Mucosa of stomach (tissue), 1 donor: ENCODE results near the gene AUH.

Experiments
- H3K27me3 ChIP-seq: one replicate; pipeline ENCODE4 v1.7.0; 2013; ENCODE audit warnings: mild to moderate bottlenecking, low read length; ENCODE audit not compliant: control insufficient read depth, insufficient read depth
- H3K36me3 ChIP-seq: one replicate; pipeline ENCODE4 v1.7.0; 2013; ENCODE audit warnings: low read length; ENCODE audit not compliant: control insufficient read depth, insufficient read depth
- H3K4me1 ChIP-seq: one replicate; pipeline ENCODE4 v1.7.0; 2013; ENCODE audit warnings: mild to moderate bottlenecking, low read length; ENCODE audit not compliant: control insufficient read depth, insufficient read depth
- H3K4me3 ChIP-seq: one replicate; pipeline ENCODE4 v1.7.0; 2013; ENCODE audit warnings: low read length
- H3K9ac ChIP-seq: one replicate; pipeline ENCODE4 v1.7.0; 2013; ENCODE audit warnings: mild to moderate bottlenecking, low read length, moderate library complexity
- H3K9me3 ChIP-seq: one replicate; pipeline ENCODE4 v1.7.0; 2013; ENCODE audit warnings: mild to moderate bottlenecking, low read length, moderate library complexity; ENCODE audit not compliant: control insufficient read depth
- donor health status: Pancreatic carcinoma.

AUH gene

GRCh38 chr9:91347377-91347776, 14.3 kb downstream of the AUH start:
- Histone ChIP-seq H3K9me3 (no peaks in the 10 kb centered on the region), H3K27me3 (no peaks in the 10 kb centered on the region), H3K4me3 (no peak overlapping the region), H3K36me3 (no peaks in the 10 kb centered on the region), H3K4me1 (no peaks in the 10 kb centered on the region), H3K9ac (no peak overlapping the region)

DNA sequence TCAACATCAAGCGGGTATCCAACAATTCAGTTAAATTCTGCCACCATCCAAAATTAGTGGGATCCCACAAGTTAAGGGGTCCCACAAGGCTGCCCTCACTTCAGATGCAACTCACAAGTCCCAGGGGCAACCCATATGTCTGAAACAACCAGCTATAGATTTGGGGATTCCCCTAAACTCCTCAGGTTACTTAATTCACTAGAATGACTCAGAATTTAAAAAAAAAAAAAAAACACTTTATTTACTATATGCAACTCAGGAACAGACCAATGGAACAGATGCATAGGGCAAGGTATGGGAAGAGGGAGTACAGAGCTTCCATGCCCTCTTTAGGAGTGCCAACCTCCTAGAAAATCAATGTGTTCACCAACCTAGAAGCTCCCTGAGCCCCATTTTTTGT, 15.1 kb downstream of the AUH start:
- Histone ChIP-seq H3K9ac (no peak overlapping the region), H3K36me3 (no peaks in the 10 kb centered on the region), H3K27me3 (no peaks in the 10 kb centered on the region), H3K9me3 (no peaks in the 10 kb centered on the region), H3K4me1 (peaks cover 7% of the 10 kb centered on the region), H3K4me3 (no peak overlapping the region)

DNA sequence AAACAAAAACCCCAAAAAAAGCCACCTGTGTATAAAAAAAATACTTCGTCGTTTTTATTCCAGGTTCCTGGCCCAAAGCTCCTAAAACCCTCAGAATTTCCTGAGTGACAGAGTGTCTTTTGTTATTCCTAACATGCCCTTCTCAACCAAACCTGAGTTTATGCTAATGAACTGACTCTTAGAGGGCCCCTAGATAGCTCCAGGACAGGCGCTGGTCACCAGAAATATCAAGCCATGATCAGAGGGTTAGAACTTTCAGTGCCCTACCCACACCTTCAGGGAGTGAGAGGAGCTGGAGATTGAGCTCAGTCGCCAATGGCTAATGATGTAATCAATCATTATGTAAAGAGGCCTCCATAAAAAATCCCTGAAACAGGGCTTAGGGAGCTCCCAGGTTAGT, 15.7 kb downstream of the AUH start:
- no peaks in the 10 kb centered on the region for H3K9me3 ChIP-seq
- no peak overlapping the region for H3K9ac ChIP-seq
- H3K36me3 ChIP-seq, result no peaks in the 10 kb centered on the region
- peaks cover 13% of the 10 kb centered on the region for H3K4me1 ChIP-seq
- no peak overlapping the region for H3K4me3 ChIP-seq
- no peaks in the 10 kb centered on the region for H3K27me3 ChIP-seq

- Histone ChIP-seq H3K36me3 (no peaks in the 10 kb centered on the region), H3K27me3 (no peaks in the 10 kb centered on the region), H3K4me3 (no peak overlapping the region), H3K4me1 (peaks cover 17% of the 10 kb centered on the region), H3K9me3 (no peaks in the 10 kb centered on the region), H3K9ac (no peak overlapping the region)
These were observed 19.1 kb downstream of the AUH start for GRCh38 chr9:91342575-91342974.

GRCh38 chr9:91341749-91342148, 20.0 kb downstream of the AUH start:
- no peaks in the 10 kb centered on the region for H3K36me3 ChIP-seq
- no peak overlapping the region for H3K9ac ChIP-seq
- peaks cover 17% of the 10 kb centered on the region for H3K4me1 ChIP-seq
- H3K27me3 ChIP-seq, result no peaks in the 10 kb centered on the region
- H3K9me3 ChIP-seq, result no peaks in the 10 kb centered on the region
- H3K4me3 ChIP-seq, result no peak overlapping the region

DNA sequence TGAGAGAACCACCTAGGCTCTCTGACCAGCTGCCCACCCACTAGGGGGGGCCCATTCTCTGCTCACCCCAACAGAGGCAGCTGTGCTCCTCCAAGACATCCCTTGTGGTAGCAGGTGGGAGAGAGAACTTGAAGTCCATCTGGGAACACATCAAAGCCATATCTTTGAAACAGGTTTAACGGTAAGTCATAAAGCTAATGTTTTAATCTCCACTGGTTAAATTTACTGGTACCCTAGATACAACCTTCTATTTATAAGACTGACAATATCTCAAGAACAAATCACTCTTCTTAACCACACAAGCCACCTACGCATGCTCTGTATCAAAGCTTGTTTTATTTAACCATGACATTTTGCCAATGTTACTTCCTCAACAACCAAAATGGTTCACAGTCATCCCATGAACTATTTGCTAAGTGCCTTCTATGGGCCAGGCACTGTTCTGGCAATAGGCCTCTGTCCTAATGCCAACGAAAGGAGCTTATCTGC, 20.4 kb downstream of the AUH start:
- no peak overlapping the region for H3K9ac ChIP-seq
- peaks cover 17% of the 10 kb centered on the region for H3K4me1 ChIP-seq
- H3K36me3 ChIP-seq, result no peaks in the 10 kb centered on the region
- no peaks in the 10 kb centered on the region for H3K9me3 ChIP-seq
- H3K4me3 ChIP-seq, result no peak overlapping the region
- H3K27me3 ChIP-seq, result no peaks in the 10 kb centered on the region

- peaks cover 17% of the 10 kb centered on the region for H3K4me1 ChIP-seq
- H3K27me3 ChIP-seq, result no peaks in the 10 kb centered on the region
- H3K9me3 ChIP-seq, result no peaks in the 10 kb centered on the region
- no peak overlapping the region for H3K4me3 ChIP-seq
- H3K36me3 ChIP-seq, result no peaks in the 10 kb centered on the region
- no peak overlapping the region for H3K9ac ChIP-seq
These were observed 21.2 kb downstream of the AUH start for GRCh38 chr9:91340395-91340967.

DNA sequence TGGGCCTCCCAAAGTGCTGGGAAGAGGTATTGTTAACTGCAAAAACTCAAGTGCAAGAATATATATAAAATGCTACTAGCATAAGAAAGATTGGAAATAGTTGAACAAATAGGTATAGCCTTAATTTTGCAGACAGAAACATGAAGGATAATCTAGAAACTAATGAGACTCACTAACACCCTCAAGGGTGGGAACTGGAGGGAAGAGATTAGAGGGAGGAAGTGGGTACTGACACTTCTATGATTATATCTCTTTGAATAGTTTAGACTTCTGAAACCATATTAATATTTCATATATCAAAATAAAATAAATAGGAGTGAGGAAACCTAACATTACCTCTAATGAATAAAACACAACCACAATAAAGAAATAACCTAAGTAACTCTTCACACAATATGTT, 23.0 kb downstream of the AUH start:
- Histone ChIP-seq H3K9ac (no peak overlapping the region), H3K9me3 (no peaks in the 10 kb centered on the region), H3K4me3 (no peak overlapping the region), H3K27me3 (no peaks in the 10 kb centered on the region), H3K36me3 (no peaks in the 10 kb centered on the region), H3K4me1 (peaks cover 17% of the 10 kb centered on the region)

DNA sequence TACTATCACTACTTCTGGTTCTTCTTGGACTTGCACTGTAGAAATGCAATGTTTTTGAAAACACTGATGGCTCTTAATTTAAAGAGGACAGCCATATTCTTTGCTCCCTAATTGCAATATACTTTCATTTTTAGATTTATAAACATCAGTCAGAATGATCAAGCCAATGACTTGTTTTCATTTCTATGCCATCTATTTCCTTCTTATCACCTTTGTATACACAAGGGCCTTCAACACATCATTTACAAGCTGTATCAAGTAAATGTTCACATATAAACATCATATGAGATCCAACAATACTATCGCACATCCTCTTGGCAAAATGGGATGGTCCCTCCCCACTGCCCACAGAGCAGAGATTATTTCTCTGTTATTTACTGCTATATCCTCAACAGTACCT, 24.9 kb downstream of the AUH start:
- Histone ChIP-seq H3K27me3 (no peaks in the 10 kb centered on the region), H3K36me3 (no peaks in the 10 kb centered on the region), H3K9me3 (no peaks in the 10 kb centered on the region), H3K9ac (no peak overlapping the region), H3K4me3 (no peak overlapping the region), H3K4me1 (peaks cover 17% of the 10 kb centered on the region)

- Histone ChIP-seq H3K27me3 (no peaks in the 10 kb centered on the region), H3K9me3 (no peaks in the 10 kb centered on the region), H3K36me3 (no peaks in the 10 kb centered on the region), H3K4me1 (peaks cover 6% of the 10 kb centered on the region), H3K4me3 (no peak overlapping the region), H3K9ac (no peak overlapping the region)
These were observed 27.7 kb downstream of the AUH start for GRCh38 chr9:91334053-91334452.

DNA sequence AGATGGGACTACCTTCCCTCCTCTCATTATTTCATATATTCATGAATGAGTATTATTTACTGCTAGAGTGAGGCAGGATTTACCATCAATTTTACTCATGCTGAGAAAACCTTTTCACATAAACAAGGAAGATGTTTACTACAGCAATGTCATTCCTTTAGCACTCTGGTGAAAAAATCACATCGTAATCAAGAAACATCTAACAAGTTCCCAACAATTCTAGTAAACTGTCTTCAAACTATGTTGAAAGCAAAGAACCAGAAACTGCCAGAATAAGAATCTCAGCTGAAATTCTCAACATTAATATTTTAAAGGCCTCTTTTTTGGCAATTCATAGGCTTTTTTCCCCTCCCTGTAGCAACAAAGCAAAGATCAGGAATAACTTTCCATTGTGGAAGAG, 28.2 kb downstream of the AUH start:
- Histone ChIP-seq H3K36me3 (no peaks in the 10 kb centered on the region), H3K9ac (no peak overlapping the region), H3K4me3 (no peak overlapping the region), H3K27me3 (no peaks in the 10 kb centered on the region), H3K9me3 (no peaks in the 10 kb centered on the region), H3K4me1 (peaks cover 6% of the 10 kb centered on the region)

DNA sequence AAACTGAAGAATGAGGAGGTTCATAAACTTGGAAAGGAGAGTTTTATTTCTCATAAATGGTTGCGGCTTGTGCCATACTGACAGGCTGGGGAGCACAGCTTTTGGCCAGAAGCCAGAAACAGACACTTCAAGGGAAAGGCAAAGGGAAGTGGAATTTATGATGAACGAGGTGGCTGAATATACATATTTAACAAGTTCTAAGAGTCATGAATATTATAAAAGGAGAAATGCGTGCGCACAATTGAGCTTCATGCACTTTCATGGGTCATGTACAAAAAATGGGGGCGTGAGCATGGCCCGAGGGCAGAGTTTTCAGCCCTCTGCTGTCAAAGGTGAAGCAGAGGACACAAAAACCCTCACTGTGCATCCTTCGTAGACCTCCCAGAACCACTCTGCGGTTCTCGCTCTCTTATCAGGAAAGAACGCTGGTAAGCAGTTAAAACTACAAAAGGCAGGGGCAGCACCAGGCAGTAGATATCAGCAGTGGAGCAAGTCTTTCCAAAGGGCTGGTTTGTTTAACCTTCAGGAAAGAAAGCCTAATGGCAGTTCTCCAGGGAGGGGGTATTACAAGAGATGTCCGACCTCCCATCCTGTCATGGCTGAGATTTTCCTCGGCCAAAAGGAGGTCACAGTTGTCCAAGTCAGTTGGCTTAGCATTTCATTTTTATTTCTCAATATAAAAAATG, 29.0 kb downstream of the AUH start:
- Histone ChIP-seq H3K27me3 (no peaks in the 10 kb centered on the region), H3K9me3 (no peaks in the 10 kb centered on the region), H3K4me3 (no peak overlapping the region), H3K36me3 (no peaks in the 10 kb centered on the region), H3K4me1 (peaks cover 6% of the 10 kb centered on the region), H3K9ac (no peak overlapping the region)
